HepG2 (cell line): ENCODE measurements around the gene CLEC16A. TPM values are rescaled to one million over a fixed set of nuclear protein-coding genes. Genes with fewer than 3 reads are reported as not detected.
A peak's percentile ranks its signal among the peaks of the same experiment; 100 is the strongest.

Source experiments
- AKNA ChIP-seq: sonication (generic); formaldehyde crosslinking; IDR thresholded peaks from 2 replicates; pipeline ENCODE4 v1.4.0; 2020; ENCODE audit warnings: missing genetic modification reagents, borderline replicate concordance
- CHD2 ChIP-seq: IDR thresholded peaks from 2 replicates; pipeline ENCODE4 v1.6.1; 2011; ENCODE audit warnings: low read depth, low read length, improper control_type of control experiment
- E2F1 ChIP-seq: sonication (generic); formaldehyde crosslinking; IDR thresholded peaks from 2 replicates; pipeline ENCODE4 v1.5.0; 2020; ENCODE audit warnings: missing genetic modification reagents
- FIP1L1 ChIP-seq: fragments of 200-400 bp; formaldehyde crosslinking; IDR thresholded peaks from 2 replicates; pipeline ENCODE4 v1.6.1; 2018; ENCODE audit warnings: low read depth, mild to moderate bottlenecking, low read length, moderate library complexity, borderline replicate concordance; ENCODE audit not compliant: insufficient read depth
- HMGA1 ChIP-seq: sonication (generic); formaldehyde crosslinking; conservative IDR thresholded peaks from 2 replicates; pipeline ENCODE4 v1.4.0; 2020; ENCODE audit warnings: missing genetic modification reagents
- MLLT10 ChIP-seq: sonication (generic); formaldehyde crosslinking; IDR thresholded peaks from 2 replicates; pipeline ENCODE4 v1.4.0; 2020; ENCODE audit warnings: missing genetic modification reagents
- ZBTB33 ChIP-seq: sonication (generic); formaldehyde crosslinking; IDR thresholded peaks from 2 replicates; pipeline ENCODE4 v1.4.0; 2020; ENCODE audit warnings: missing genetic modification reagents
- ZFY ChIP-seq: sonication (generic); formaldehyde crosslinking; IDR thresholded peaks from 2 replicates; pipeline ENCODE4 v1.4.0; 2020; ENCODE audit warnings: missing genetic modification reagents
- ZMYM3 ChIP-seq: sonication (generic); formaldehyde crosslinking; IDR thresholded peaks from 2 replicates; pipeline ENCODE4 v1.5.1; 2020; ENCODE audit warnings: mild to moderate bottlenecking, missing genetic modification reagents
- ZNF142 ChIP-seq: sonication (generic); formaldehyde crosslinking; IDR thresholded peaks from 2 replicates; pipeline ENCODE4 v1.4.0; 2020; ENCODE audit warnings: missing genetic modification reagents
- ZNF224 ChIP-seq: sonication (generic); formaldehyde crosslinking; IDR thresholded peaks from 2 replicates; pipeline ENCODE4 v1.5.0; 2020; ENCODE audit warnings: mild to moderate bottlenecking, missing genetic modification reagents
- ZNF383 ChIP-seq: sonication (generic); formaldehyde crosslinking; IDR thresholded peaks from 2 replicates; pipeline ENCODE4 v1.4.0; 2020; ENCODE audit warnings: missing genetic modification reagents, mild to moderate bottlenecking, borderline replicate concordance
- ZNF616 ChIP-seq: sonication (generic); formaldehyde crosslinking; IDR thresholded peaks from 2 replicates; pipeline ENCODE4 v1.5.0; 2020; ENCODE audit warnings: low read depth, mild to moderate bottlenecking, missing genetic modification reagents
- ZNF83 ChIP-seq: sonication (generic); formaldehyde crosslinking; IDR thresholded peaks from 2 replicates; pipeline ENCODE4 v1.4.0; 2020; ENCODE audit warnings: missing genetic modification reagents, mild to moderate bottlenecking, borderline replicate concordance
- polyA plus RNA-seq, 8 experiments: library from polyadenylated mRNA; depleted of rRNA in 3 of 8; stranded (reverse) in 7 of 8; unstranded in 1 of 8; fragments of >200 nt; fragmentation: Illumina TruSeq in 4 of 8; extraction: Trizol in 4 of 8; gene quantifications; 2 replicates each; pipeline versions ENCODE4 v1.2.1 to v1.2.3, GENCODE V29; 2011 to 2016; ENCODE audit warnings: low read depth in 4 of 8, missing spikeins in 1 of 8, mixed read lengths in 1 of 8; ENCODE audit not compliant: insufficient read depth in 1 of 8
- total RNA-seq, 5 experiments: library from RNA; depleted of rRNA; stranded (reverse); fragments of >200 nt; fragmentation: Illumina TruSeq; extraction: Trizol; gene quantifications; 2 replicates each; pipeline ENCODE4 v1.2.3, GENCODE V29; 2016; ENCODE audit warnings: low read depth in 1 of 5

CLEC16A gene
- total and polyA plus RNA-seq, 2 of the 13 experiments (the other 11 are each of a cell fraction or from before 2014, with no cell fraction given), result 8.5 to 10.3 TPM

- no peak; the same call in 1 of the 2 replicates for TF ChIP-seq ZBTB33
- 0 out of 2 replicates have a peak, but pooled peaks have one; percentile 79 for TF ChIP-seq AKNA (CRISPR knock-in tag)
- peak; percentile 98 for TF ChIP-seq ZNF83
- TF ChIP-seq ZNF383 (CRISPR knock-in tag), result no peak
- TF ChIP-seq FIP1L1, result no peak
- TF ChIP-seq ZNF224 (CRISPR knock-in tag), result no peak
- TF ChIP-seq ZFY (CRISPR knock-in tag), result no peak; the same call in 1 of the 2 replicates
- TF ChIP-seq E2F1, result no peak
- TF ChIP-seq ZNF616 (CRISPR knock-in tag), result peak; percentile 75; the same call in 1 of the 2 replicates
- no peak for TF ChIP-seq HMGA1 (CRISPR knock-in tag)
- no peak for TF ChIP-seq ZMYM3 (CRISPR knock-in tag)
- TF ChIP-seq CHD2, result no peak
- peak; percentile 63; the same call in 1 of the 2 replicates for TF ChIP-seq ZNF142 (CRISPR knock-in tag)
- no peak for TF ChIP-seq MLLT10 (CRISPR knock-in tag)
Observed at GRCh38 chr16:10895053-10895946, 49.1 kb upstream of the CLEC16A start (continued).
